Glomerular visceral epithelial cell (primary cell): ENCODE measurements around the gene PTPRH.
"Not testable (repeated sequence)": the region's sequence is repeated elsewhere in the genome, so short reads cannot be mapped to it uniquely, and the experiment has no call there.

Source experiments
- DNase-seq: peaks from one replicate; pipeline ENCODE4 v3.0.0-alpha.2; 2016; ENCODE audit errors: extremely low spot score

The PTPRH gene

GRCh38 chr19:55158848-55159749, 50.2 kb downstream of the PTPRH start:
- DNase-seq: no peak

DNA sequence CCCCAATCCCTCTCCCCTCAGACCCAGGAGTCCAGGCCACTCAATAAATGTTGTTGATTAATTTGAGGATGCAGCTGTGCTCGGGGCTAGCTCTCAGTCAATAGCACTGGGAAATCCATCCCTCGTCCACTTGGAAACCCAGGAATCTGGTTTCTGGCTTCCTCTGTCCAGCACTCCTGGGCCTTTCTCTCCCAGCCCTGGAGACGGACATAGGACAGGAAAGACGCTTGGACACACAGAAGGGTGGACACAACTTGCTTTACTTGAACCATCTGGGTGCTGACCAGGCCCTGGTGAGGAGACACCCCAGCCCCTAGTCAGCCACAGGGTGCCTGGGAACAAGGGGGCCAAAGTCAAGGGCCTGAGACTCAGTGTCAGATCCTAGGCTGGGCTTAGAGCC, 50.9 kb downstream of the PTPRH start:
- no peak for DNase-seq

DNA sequence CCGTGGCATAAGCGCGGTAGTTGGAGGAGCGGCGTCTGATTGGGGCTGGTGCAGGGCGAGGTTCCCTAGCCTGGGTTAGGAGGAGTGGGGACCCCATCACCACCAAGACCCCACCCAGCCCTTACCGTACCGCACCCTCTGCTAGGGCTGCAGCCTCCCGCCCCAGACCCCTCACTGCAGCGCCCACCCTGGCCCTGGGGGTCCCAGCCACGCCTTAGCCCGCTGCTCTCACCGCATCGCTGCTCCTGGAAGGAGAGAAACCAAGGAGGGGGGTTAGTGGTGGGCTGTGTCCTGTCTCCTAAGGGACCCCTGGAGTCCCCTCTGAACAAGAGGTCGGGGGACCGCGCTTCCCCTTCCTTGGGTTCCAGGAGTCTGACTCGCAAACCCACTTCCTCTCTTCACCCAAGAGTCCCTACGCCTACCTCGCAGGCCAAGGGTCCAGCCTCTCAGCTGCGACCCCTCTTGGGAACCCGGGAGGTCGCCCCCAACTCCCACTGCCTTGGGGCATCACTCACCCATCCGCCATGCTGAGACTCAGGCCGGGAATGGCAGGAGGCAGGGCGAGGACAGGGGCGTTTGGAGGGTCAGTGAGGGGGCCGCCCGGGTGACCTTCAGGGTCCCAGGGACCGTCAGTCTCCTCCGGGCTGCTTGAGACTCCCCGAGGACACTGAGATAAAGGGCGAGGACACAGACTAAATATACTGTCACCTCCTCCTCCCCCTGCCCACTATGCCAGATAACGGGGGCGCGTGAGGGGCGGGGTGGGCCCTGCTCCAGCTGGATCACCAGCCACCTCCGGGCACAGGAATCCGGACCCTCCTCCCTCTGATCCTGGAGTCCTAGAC, 52.0 kb downstream of the PTPRH start, which contains the start of gene TNNI3:
Gene TNNI3, minus strand, starts transcription at position 669 of the 845 bp plus-strand sequence. Its CDS starts 143 bp downstream, at position 526.
- no peak for DNase-seq

DNA sequence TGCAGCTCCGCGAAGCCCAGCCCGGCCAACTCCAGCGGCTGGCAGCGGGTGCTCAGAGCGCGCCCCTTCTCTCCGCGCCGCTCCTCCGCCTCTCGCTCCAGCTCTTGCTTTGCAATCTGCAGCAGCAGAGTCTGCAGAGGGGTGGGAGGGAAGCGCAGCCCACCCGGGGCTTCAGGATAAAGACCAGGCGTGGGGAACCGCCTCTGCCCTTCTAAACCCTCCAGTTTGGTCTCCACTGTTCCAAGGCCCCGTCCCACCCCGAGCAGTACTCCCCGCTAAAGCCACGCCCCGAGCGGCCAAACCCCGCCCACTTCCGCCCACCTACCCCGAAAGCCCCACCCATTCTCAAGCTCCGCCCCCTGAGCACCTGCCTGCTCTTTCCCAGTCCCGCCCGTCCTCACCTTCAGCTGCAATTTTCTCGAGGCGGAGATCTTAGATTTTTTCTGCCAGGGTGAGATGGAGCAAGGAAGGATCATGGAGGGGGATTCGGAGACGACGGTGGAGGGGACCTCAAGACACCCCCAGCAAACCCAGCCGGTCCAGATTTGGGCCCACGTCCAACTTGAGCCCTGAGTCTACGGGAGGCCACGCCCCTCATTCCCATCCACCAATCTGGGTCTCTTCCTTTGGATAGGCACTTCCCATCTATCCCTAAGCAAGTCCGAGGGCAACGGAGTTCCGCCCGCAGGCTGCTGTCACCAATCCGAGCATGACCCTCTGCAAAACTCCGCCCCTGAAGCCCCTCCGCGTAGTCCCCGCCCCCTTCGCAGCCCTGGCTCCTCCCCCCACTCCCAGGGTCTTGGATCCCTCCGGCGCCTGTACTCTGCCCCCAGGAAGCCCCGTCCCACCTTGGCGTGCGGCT, 52.9 kb downstream of the PTPRH start:
- DNase-seq: peak; percentile 46

DNA sequence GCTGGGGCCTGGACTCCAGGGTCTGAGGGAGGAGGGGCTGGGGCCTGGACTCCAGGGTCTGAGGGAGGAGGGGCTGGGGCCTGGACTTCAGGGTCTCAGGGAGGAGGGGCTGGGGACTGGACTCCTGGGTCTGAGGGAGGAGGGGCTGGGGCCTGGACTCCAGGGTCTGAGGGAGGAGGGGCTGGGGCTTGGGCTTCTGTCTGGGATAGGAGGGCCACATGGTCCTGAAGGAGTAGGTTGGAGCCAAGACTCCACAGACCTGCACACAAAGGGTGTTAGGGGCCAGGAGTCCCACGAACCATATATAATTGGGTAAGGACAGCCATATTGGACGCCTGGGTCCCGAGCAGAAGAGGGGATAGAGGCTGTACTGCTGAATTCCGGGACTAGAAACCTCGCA, 53.5 kb downstream of the PTPRH start:
- not testable (repeated sequence) for DNase-seq

DNA sequence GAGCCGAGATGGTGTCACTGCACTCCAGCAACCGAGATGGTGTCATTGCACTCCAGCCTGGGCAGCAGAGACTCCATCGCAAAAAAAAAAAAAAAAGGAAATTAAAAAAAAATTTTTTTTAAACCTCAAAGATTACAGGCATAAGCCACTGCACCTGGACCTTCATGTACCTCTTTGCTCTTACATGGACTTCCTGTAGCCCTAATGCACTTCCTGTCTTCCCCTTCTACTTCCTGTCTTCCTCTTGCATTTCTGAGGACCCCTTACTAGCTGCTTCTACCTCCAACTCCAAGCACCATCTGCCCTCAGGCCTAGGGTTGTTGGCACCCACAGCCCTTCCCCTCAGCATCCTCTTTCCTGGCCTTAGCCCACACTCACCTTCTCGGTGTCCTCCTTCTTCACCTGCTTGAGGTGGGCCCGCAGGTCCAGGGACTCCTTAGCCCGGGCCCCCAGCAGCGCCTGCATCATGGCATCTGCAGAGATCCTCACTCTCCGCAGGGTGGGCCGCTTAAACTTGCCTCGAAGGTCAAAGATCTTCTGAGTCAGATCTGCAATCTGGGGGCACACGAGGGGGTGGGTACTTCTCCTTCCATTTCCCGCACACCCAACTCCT, 55.5 kb downstream of the PTPRH start:
- no peak for DNase-seq

- DNase-seq: no peak
These were observed 57.3 kb downstream of the PTPRH start for GRCh38 chr19:55152017-55152416.

GRCh38 chr19:55149078-55150003, 60.0 kb downstream of the PTPRH start, which contains the start of gene TNNT1:
Gene TNNT1, minus strand, starts transcription at chr19:55149206. Its CDS starts 2,049 bp downstream, at chr19:55147157.
- DNase-seq: no peak

GRCh38 chr19:55147545-55148251, 61.6 kb downstream of the PTPRH start:
- no peak for DNase-seq

GRCh38 chr19:55146705-55147273, 62.5 kb downstream of the PTPRH start:
- peak; percentile 42 for DNase-seq

DNA sequence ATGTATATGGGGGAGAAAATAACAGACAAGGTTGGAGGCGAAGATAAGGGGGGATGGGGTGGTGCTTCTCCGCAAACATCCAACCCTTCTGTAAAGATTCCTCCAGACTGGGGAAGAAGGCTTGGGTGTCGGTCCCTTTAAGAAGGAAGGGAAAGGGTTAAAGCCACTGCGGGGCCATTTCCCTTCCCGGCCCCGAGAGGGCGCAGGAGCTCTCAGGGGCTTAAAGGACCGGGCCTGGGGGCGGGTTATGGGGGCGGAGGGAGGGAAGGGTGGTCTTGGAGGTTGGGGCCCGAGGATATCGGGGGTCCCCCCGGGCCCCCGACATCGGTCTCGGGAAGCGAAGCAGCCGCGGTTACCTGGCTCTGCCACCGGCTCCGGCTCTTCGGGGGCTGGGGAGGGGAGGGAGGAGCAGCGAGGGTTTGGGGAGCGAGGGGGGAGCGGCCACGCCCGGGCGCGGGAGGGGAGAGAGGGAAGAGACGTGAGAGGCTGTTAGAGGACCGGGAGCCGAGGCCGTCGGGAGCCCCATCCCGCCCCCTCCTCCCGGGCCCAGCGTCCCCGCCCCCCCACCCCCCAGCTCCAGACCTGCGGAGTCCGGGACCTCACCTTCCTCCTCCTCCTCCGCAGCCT, 63.1 kb downstream of the PTPRH start:
- DNase-seq: peak; percentile 45

DNA sequence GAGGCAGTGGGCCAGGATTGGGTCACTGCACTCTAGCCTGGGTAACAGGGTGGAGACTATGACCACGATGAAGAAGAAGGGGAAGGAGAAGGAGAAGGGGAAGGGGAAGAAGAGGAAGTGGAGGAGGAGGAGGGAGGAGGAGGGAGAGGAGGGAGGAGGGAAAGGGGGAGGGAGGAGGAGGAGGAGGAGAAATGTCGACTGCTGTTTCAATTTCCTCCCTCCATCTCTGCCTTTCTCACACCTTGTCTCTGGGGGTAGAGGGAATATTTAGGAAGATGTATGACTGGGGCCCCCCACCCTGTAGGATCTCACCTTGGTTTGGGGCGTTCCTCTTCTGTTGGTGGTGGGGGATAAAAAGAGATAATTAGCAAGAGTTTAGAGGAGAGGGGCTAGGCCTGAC, 64.1 kb downstream of the PTPRH start:
- DNase-seq: no peak

- no peak for DNase-seq
These were observed 67.6 kb downstream of the PTPRH start for GRCh38 chr19:55141696-55142095.

DNA sequence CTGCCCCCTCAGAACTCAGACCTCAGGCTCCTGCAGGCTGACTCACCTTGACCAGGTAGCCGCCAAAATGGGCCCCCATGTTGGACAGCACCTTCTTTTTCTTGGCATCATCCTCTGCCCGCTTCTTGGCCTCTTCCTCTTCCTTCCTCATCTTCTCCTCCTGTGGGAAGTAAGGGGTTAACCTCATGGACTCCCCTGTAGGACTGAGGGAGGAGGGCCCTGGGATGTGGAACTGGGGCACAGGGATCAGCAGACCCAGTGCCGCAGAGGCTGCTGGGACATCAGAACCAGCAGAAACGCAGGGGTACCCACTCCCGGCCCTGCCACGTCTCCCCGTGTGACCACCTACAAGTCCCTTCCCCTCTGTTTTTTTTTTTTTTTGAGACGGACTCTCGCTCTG, 71.4 kb downstream of the PTPRH start:
- DNase-seq: no peak

GRCh38 chr19:55136399-55137102, 72.8 kb downstream of the PTPRH start:
- DNase-seq: no peak

- no peak for DNase-seq
These were observed 74.6 kb downstream of the PTPRH start for GRCh38 chr19:55134736-55135135.

DNA sequence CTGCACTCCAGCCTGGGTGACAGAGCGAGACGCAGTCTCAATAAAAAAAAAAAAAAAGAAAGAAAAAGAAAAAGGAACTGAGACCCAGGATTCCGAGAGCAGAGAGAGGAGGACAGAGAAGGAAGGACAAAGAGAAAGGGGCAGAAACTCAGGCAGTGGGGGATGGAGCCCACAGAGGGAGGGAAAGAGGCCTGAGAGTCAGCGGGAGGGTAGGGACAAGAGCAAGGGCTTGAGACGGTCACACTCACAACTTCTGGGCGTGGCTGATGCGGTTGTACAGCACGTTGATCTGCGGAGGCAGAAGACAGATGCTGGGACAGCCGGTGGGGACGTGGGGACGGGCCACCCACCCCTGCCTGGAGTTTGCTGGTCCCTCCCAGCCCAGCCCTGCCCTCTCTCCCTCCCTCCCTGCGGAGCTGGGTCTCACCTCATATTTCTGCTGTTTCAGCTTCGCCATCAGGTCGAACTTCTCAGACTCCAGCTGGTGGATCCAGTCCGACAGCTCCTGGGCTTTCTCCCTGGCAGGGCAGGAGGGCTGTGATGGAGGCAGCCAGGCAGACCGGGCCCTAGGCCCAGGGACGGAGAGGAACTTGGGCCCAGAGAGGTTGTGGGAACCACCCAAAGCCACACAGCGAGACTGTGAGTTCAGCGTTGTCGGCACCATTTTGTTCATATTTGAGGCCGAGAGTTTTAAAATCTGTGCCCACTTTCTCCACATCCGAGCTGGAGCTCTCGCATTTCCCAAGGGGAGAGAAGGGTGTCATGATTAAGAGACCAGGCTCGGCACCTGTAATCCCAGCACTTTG, 75.5 kb downstream of the PTPRH start:
- DNase-seq: no peak
